ENCODE measurements around the gene SEMA3F.

DNA sequence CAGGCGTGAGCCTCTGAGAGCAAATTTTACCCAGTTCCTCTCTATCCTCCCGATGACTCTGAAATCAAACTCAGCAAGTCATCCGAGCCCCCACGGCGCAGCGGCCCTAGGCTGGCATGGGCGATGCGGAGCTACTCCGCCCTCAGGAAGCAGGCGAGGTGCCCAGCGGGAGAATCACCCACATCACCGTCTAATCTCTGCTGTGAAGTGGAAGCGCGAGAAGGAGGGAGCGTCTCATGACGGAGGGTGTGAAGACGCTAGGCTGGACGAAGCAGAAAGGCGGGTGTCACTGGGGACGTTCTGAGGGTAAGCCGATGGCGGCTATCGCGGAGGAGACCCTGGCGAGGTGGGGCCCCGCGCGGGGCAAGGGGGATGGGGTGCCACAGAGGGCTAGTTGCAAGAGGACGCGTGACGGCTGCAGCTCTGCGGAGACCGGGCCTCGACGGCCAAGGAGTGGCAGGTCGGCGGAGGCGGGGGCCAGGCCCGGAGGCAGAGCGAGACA lies 71.8 kb downstream of the SEMA3F start:
- TF ChIP-seq, protein P1, sequence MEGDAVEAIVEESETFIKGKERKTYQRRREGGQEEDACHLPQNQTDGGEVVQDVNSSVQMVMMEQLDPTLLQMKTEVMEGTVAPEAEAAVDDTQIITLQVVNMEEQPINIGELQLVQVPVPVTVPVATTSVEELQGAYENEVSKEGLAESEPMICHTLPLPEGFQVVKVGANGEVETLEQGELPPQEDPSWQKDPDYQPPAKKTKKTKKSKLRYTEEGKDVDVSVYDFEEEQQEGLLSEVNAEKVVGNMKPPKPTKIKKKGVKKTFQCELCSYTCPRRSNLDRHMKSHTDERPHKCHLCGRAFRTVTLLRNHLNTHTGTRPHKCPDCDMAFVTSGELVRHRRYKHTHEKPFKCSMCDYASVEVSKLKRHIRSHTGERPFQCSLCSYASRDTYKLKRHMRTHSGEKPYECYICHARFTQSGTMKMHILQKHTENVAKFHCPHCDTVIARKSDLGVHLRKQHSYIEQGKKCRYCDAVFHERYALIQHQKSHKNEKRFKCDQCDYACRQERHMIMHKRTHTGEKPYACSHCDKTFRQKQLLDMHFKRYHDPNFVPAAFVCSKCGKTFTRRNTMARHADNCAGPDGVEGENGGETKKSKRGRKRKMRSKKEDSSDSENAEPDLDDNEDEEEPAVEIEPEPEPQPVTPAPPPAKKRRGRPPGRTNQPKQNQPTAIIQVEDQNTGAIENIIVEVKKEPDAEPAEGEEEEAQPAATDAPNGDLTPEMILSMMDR (IDR thresholded peaks at IDR 0.05; ENCODE audit: low read depth, low read length, poor library complexity, severe bottlenecking) = no peak
- TF ChIP-seq EZH2phosphoT487 (IDR thresholded peaks at IDR 0.05; ENCODE audit: borderline replicate concordance, low read length) = no peak
